NT2/D1 (cell line): ENCODE data around the gene ADCY9.

Source experiments
- DNase-seq: peaks from one replicate; pipeline ENCODE4 v3.0.0-alpha.2; 2011; ENCODE audit warnings: low read depth, low spot score
- H3K27me3 ChIP-seq: 2 replicates; pipeline ENCODE4 v1.6.0; 2011; ENCODE audit warnings: mild to moderate bottlenecking; ENCODE audit not compliant: insufficient read length, insufficient read depth
- H3K36me3 ChIP-seq: 2 replicates; pipeline ENCODE4 v1.6.1; 2011; ENCODE audit warnings: mild to moderate bottlenecking, low read length, mixed read lengths; ENCODE audit not compliant: insufficient read depth, insufficient read length
- H3K4me1 ChIP-seq: 2 replicates; pipeline ENCODE4 v1.5.1; 2011; ENCODE audit not compliant: insufficient read depth, insufficient read length
- H3K4me3 ChIP-seq: 2 replicates; pipeline ENCODE4 v1.5.1; 2011; ENCODE audit warnings: low read depth; ENCODE audit not compliant: insufficient read length
- H3K9ac ChIP-seq: 2 replicates; pipeline ENCODE4 v1.6.0; 2011; ENCODE audit warnings: low read depth; ENCODE audit not compliant: insufficient read length
- H3K9me3 ChIP-seq: 2 replicates; pipeline ENCODE4 v1.5.1; 2011; ENCODE audit warnings: mild to moderate bottlenecking, low read length; ENCODE audit not compliant: insufficient read depth
- SUZ12 ChIP-seq: IDR thresholded peaks from 2 replicates; pipeline ENCODE4 v1.6.1; 2011; ENCODE audit not compliant: insufficient read length, insufficient read depth; ENCODE audit errors: extremely low read depth
- YY1 ChIP-seq: IDR thresholded peaks from 2 replicates; pipeline ENCODE4 v1.6.1; 2011; ENCODE audit not compliant: insufficient read length, insufficient read depth
- ZNF274 ChIP-seq: IDR thresholded peaks from 2 replicates; pipeline ENCODE4 v1.6.1; 2011; ENCODE audit warnings: mild to moderate bottlenecking, low read depth, low read length

ADCY9 gene

DNA sequence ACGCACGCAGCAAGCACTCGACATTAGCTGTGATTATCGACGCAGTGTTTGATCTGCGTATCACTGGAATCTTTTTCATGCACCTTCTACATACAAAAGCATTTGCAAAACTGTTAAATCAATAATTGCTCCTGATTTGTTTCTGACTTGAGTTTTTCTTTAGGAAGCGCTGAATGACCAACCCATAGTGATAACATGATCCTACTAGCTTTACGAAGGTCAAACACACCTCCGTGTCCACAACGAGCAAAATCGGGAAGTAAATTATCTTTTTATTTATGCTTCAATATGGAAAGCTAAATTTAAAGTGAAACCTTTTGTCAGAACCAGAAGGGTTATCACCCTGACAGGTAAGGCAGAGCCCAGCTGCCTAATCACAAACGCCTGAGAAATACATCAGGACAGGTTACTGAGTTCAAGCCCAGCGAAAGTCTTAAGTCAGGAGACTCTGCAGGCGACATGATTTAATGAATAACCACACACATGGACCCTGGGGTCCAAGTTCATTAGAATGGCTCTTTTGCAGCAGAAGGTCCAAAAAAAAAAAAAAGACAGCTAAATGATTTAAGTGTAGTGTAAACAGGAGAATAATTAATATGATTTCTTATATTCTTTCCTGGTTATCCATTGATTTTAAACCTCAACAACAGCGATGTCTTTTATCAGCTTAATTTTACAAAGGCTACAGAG lies 104.2 kb downstream of the ADCY9 start:
- no peak overlapping the region for H3K4me3 ChIP-seq
- TF ChIP-seq ZNF274, result no peak
- no peak for TF ChIP-seq SUZ12
- TF ChIP-seq YY1, result no peak
- no peak for DNase-seq
- no peak overlapping the region for H3K9ac ChIP-seq
- no peaks in the 10 kb centered on the region for H3K9me3 ChIP-seq
- no peaks in the 10 kb centered on the region for H3K27me3 ChIP-seq
- H3K36me3 ChIP-seq, result no peaks in the 10 kb centered on the region
- peaks cover 10% of the 10 kb centered on the region for H3K4me1 ChIP-seq

DNA sequence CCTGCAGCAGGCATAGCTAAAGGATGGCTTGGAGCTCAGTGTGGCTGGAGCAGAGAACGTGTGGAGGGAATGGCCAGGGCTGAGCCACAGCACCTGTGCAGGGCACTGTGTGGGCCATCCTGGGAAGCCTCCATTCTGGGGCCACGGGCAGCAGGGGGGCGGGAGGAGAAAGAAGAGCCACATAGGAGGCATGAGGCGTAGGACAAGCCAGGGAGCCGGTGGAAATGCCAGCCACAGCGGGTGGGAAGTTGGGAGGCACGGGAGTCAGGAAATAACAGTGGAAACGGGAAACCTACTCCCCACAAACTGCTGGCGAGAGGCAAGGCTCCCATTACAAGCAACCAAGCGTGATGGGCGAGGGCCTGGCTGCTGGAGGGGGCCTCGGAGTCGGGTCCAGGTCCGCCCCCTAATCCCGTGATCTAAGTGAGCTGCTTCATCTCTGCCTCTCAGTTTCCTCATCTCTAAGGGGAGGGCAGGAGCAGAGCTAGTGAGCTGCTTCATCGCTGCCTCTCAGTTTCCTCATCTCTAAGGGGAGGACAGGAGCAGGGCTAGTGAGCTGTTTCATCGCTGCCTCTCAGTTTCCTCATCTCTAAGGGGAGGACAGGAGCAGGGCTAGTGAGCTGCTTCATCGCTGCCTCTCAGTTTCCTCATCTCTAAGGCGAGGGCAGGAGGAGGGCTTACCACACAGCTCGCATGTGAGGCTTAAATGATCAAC lies 104.9 kb downstream of the ADCY9 start:
- peak overlapping the region; percentile 47 for H3K9ac ChIP-seq
- H3K36me3 ChIP-seq, result no peaks in the 10 kb centered on the region
- DNase-seq, result no peak
- H3K27me3 ChIP-seq, result no peaks in the 10 kb centered on the region
- no peak overlapping the region for H3K4me3 ChIP-seq
- no peaks in the 10 kb centered on the region for H3K9me3 ChIP-seq
- TF ChIP-seq SUZ12, result no peak
- peaks cover 10% of the 10 kb centered on the region for H3K4me1 ChIP-seq

DNA sequence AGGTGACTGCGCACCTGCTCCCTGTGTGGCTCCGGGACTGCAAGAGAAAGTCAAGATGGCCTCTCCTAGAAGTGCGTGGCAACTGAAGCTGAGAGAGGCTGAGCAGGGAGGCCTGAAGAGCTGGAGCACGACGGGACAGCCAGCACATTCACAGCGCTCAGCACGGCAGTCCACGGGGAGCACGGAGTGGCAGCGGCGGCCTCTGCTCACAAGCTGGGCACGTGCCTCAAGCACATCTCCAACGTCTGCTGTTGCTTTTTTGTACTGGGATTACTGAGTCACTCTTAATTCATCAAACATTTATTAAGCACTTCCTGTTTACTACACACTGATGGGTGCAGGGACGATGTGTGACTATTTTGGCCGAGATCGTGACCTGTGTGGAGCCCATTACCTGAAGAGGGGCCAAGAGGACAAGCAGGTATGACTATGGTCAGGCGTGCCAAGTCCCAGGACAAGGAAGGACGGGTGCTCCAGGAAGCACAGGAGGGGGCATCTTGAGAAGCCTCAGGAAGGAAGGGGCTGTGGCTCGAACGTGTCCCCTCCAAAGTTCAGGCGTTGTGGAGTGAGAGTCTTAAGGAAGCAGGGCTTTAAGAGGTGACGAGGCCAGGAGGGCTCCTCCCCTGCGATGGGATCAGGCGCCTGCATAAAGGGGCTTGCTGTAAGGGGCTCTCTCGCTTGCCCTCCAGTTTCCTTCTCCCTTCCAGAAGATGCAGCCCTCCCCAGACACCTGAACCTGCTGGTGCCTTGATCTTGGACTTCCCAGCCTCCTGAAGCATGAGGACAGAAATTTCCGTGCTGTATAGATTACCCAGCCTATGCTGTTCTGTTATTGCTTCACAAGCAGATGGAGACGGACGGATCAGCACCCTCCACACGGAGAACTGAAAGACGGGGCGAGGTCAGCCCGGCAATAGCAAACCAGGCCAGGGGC lies 105.8 kb downstream of the ADCY9 start:
- no peak for DNase-seq
- Histone ChIP-seq H3K36me3 (no peaks in the 10 kb centered on the region), H3K9me3 (no peaks in the 10 kb centered on the region), H3K27me3 (no peaks in the 10 kb centered on the region), H3K4me3 (no peak overlapping the region), H3K4me1 (peaks cover 10% of the 10 kb centered on the region), H3K9ac (no peak overlapping the region)
- TF ChIP-seq YY1 (no peak), ZNF274 (no peak), SUZ12 (no peak)

DNA sequence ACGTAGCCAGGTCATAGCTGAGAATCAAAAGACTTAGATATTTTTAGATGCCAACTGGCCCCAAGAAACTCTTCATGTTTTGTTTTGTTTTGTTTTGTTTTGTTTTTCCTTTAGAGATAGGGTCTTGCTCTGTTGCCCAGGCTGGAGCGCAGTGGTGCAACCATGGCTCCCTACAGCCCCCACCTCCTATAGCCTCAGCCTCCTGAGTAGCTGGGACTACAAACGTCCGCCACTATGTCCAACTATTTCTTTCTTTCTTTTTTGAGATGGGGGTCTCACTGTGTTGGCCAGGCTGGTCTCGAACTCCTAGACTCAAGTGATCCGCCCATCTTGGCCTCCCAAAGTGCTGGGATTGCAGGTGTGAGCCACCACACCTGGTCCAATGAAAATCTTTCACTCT lies 107.1 kb downstream of the ADCY9 start:
- no peak for DNase-seq
- Histone ChIP-seq H3K27me3 (no peaks in the 10 kb centered on the region), H3K9ac (no peak overlapping the region), H3K4me1 (peaks cover 10% of the 10 kb centered on the region), H3K9me3 (no peaks in the 10 kb centered on the region), H3K4me3 (no peak overlapping the region), H3K36me3 (no peaks in the 10 kb centered on the region)
- no peak for TF ChIP-seq ZNF274
- no peak for TF ChIP-seq YY1
- TF ChIP-seq SUZ12, result no peak

DNA sequence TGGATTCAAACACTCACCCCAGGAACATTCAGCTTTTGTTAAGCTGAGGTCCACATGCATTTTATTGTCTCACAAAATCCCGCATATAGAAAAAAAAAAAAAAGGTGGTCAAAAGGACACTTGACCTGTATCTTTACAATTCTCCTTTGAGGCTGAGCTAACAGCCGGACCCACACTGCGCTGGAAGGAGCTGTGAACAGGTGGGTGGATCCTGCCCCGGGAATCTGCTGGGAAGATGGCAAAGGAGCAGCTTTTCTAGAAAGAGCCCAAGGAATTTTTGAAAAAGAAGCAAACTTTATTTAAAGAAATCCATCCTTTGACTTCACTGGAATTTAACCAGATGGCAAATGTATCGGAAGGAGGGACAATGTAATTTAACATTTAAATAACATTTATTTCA lies 108.1 kb downstream of the ADCY9 start:
- H3K4me1 ChIP-seq, result peaks cover 10% of the 10 kb centered on the region
- no peak for DNase-seq
- H3K9ac ChIP-seq, result no peak overlapping the region
- TF ChIP-seq SUZ12 (no peak), ZNF274 (no peak), YY1 (no peak)
- no peaks in the 10 kb centered on the region for H3K27me3 ChIP-seq
- no peaks in the 10 kb centered on the region for H3K9me3 ChIP-seq
- no peaks in the 10 kb centered on the region for H3K36me3 ChIP-seq
- H3K4me3 ChIP-seq, result no peak overlapping the region

DNA sequence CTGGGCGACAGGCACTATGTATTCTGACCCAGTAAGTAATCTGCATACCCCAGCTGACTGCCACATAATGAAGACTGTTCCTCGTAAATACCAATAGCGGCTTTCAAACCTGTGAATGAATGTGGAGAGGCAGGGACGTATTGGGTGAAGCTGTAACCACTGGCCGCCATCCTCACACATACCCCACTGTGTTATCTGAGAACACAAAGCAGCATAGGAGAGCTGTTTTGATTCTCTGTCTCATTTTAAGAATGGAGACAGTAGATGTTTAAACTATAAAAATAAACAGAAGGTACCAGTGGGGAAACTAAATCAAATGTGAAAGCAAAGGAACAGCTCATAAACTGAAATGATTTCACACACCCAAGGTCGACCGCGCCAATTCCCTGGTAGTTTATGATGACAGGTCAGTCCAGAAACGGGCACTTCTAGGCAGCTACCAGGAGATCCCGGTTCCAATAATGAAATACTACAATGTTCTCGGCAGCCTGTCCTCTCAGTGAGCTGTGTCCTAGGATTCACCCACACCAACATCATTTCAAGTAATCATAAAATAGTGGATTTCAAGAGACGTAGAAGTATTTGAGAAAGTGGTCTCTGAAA lies 109.7 kb downstream of the ADCY9 start:
- no peak for DNase-seq
- H3K4me3 ChIP-seq, result no peak overlapping the region
- no peaks in the 10 kb centered on the region for H3K36me3 ChIP-seq
- no peaks in the 10 kb centered on the region for H3K27me3 ChIP-seq
- H3K9me3 ChIP-seq, result no peaks in the 10 kb centered on the region
- TF ChIP-seq ZNF274, result no peak
- no peak for TF ChIP-seq SUZ12
- no peak for TF ChIP-seq YY1
- H3K4me1 ChIP-seq, result peaks cover 10% of the 10 kb centered on the region
- H3K9ac ChIP-seq, result no peak overlapping the region

DNA sequence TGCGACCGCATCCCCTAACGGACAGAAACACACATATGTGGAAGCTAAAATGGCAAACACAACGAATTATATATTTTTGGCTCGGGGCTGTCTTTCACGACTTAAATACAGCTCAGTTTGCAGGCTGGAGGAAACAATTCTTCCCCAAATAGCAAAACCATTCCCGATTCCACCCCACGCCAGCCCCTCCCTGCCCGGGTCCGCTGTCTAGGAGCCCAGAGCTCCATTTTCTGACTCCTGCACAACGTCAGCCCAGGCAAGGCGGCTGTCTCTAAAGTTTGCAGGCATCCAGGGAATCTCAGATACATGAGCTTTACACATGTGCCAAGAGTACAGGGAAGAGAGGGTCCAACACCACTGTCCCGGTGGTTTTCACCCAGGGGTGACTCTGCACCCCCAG lies 110.5 kb downstream of the ADCY9 start:
- no peaks in the 10 kb centered on the region for H3K9me3 ChIP-seq
- H3K4me1 ChIP-seq, result peaks cover 4% of the 10 kb centered on the region
- DNase-seq, result no peak
- H3K27me3 ChIP-seq, result no peaks in the 10 kb centered on the region
- TF ChIP-seq ZNF274 (no peak), YY1 (no peak), SUZ12 (no peak)
- no peak overlapping the region for H3K9ac ChIP-seq
- H3K36me3 ChIP-seq, result no peaks in the 10 kb centered on the region
- H3K4me3 ChIP-seq, result no peak overlapping the region
